DOHH2 (cell line): ENCODE data around the gene CDK13.

ENCODE experiments used
- EZH2phosphoT487 ChIP-seq: fragments of 200-600 bp; sonication (generic); IDR thresholded peaks from 2 replicates; pipeline ENCODE4 v1.6.1; 2017; ENCODE audit warnings: borderline replicate concordance, mild to moderate bottlenecking, antibody characterized with exemption, low read length, moderate library complexity, mixed read lengths
- TF ChIP-seq, protein P1 (sequence below): fragments of 200-600 bp; sonication (generic); IDR thresholded peaks from one replicate; pipeline ENCODE4 v1.5.1; 2014; ENCODE audit warnings: antibody characterized with exemption, mild to moderate bottlenecking, low read depth, low read length; ENCODE audit not compliant: poor library complexity, severe bottlenecking

GRCh38 chr7:39909526-39909925 lies 40.5 kb upstream of the CDK13 start:
- TF ChIP-seq, protein P1, sequence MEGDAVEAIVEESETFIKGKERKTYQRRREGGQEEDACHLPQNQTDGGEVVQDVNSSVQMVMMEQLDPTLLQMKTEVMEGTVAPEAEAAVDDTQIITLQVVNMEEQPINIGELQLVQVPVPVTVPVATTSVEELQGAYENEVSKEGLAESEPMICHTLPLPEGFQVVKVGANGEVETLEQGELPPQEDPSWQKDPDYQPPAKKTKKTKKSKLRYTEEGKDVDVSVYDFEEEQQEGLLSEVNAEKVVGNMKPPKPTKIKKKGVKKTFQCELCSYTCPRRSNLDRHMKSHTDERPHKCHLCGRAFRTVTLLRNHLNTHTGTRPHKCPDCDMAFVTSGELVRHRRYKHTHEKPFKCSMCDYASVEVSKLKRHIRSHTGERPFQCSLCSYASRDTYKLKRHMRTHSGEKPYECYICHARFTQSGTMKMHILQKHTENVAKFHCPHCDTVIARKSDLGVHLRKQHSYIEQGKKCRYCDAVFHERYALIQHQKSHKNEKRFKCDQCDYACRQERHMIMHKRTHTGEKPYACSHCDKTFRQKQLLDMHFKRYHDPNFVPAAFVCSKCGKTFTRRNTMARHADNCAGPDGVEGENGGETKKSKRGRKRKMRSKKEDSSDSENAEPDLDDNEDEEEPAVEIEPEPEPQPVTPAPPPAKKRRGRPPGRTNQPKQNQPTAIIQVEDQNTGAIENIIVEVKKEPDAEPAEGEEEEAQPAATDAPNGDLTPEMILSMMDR = no peak
- no peak for TF ChIP-seq EZH2phosphoT487
